ENCODE results near the gene SRBD1.

The SRBD1 gene

DNA sequence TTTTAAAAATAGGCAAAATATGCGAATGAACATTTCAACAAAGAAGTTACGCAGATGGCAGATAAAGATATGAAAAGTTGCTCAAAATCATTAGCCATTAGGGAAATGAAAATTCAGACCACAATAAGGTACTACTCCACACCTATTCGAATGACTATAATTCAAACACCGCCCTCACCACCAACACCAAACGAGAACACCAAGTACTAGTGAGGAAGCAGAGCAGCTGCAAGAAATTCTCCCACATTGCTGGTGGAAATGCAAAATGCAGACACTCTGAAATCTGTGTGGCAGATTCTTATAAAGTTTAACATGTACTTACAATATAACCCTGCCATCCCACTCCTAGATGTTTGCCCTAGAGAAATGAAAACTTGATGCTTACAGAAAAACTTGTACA lies 23.2 kb upstream of the SRBD1 start:
- no peak for DNase-seq

DNA sequence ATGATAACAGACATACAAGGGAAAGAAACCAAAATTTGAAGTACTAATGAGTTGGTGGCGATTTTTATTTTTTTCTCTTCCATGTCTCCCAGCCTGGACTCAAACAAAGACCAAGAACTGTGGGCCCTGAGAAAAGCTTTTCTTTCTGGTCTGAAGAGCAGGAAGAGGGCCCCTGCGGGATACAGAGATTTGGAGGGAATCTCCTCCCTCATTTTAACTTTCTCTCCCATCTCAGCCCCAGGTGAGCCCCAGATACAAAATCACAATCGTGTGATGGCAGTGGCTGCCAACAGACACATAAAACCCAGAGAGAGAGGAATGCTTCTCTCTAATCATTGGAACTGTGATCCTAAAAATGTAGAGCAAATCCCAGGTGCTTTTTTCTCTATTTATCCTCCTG lies 20.9 kb upstream of the SRBD1 start:
- DNase-seq: no peak

DNA sequence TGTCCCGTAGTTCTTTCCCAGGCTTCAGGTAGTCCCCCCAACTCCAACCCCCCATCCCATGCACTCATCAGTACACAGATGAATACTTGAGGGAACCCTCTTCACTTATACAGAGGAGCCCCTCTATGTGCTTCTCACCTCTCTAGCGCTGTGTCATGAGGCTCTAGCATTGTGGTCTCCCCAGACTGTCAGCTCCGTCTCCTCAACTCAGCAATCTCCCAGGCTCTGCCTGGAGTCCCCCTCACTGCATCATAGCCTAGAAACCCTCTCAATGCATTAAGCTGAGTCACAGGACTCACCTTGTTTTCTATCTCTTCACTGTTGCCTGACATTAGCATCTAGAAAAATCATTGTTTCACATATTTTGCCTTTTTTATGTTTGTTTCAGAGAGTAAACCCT lies 20.3 kb upstream of the SRBD1 start:
- no peak for DNase-seq

DNA sequence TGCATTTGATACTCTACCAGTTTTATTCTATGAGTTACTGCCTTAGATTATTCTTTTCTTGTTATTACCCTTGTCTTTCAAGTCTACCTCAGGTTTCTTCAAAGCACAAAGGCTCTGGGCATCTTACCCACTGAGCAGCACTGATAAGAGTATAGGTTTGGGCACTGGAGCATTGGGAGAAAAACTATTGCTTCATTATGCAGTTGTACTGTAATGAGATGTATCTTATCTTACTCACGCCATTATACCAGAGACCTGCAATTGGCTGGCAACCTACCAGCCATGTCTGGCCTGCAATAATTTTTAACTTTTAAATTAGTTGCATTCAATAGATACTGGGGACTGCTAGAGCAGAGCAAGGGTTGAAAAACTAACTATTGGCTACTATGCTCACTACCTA lies 18.9 kb upstream of the SRBD1 start:
- no peak for DNase-seq

DNA sequence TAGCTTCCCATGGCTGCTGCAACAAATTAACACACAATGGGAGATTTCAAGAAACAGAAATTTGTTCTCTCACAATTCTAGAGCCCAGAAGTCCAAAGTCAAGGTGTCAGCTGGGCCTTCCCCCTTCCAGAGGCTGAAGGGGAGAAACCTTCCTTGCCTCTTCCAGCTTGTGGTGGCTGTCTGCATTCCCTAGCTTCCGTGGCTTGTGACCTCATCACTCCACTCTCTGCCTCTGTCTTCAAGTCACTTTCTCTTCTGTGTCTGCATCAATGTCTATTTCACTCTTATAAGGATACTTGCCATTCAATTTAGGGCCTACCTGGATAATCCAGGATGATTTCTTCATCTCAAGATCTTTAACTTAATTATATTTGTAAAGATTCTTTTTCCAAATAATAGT lies 16.8 kb upstream of the SRBD1 start:
- DNase-seq: no peak

DNA sequence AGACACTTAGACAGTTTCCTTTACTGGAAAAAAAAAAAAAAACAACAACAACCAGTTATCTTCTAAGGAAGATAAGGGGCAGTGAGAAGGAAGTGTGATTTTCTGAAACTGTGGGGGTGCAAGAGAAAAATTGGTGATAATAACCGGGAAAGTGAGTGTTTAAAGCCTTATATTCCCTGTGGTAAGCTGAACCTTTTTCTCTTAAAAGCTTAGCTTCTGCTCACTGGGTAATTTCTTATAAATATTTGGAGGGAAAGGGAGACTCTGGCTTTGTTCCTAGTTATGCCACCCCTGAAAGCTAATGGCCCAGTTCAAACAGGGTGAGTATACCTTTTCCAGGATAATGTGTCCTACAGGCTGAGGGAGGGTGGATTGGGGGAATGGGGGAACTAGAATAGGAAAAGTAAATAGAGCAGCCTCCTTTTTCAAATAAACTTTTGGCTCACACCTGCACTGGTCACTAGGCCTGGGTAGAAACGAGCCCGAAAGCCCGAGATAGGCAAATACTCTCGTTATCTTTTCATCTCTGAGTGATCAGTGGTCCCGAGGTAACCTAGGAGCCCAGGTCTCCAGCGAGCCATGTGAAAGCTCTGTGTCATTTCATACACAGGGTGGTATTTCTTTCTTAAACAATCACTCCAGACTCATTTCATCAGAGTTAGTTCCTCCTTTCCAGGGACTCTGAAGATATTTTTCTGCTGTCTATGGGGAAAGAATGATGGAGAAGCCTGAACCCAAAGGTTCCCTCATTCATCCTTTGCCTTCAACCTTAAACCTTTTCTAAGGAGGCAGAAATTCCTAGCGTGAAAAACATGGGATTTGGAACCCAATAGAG lies 15.5 kb upstream of the SRBD1 start:
- DNase-seq: no peak

DNA sequence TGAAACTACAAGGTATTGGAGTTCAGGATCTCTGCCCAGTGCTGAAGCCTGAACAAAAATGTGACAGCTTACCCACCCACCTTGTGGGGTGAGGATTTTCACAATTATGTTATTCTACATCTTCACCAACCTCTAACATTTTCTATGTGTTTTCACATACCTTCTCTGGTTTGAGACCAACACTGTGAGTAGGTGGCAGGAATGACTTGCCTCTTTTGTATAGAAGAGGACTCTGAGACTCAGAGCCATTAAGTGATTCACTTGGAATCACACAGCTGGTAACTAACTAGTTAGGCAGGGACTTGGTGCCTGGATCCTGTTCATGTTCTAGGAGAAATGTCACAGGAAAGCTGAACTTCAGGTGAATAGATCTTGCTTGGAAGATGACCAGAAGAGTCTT lies 14.8 kb upstream of the SRBD1 start:
- no peak for DNase-seq

DNA sequence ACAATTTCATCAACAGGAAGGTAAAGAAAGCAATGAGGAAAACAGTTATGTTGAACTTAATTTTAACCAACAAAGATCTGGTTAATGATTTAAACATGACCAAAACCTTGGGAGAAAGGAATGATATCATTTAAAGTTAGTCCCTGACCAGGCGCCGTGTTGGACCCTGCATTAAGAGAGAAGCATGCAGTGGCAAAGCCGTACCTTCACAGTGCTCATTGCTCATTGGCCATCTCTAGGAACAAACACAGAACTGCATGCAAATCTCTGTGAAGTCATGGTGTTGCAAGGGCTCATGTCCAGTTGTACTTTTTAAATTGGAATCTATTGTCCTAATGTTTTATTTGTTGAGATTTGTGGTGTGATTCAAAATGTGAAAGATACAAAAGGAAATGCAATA lies 12.0 kb upstream of the SRBD1 start:
- DNase-seq: no peak

DNA sequence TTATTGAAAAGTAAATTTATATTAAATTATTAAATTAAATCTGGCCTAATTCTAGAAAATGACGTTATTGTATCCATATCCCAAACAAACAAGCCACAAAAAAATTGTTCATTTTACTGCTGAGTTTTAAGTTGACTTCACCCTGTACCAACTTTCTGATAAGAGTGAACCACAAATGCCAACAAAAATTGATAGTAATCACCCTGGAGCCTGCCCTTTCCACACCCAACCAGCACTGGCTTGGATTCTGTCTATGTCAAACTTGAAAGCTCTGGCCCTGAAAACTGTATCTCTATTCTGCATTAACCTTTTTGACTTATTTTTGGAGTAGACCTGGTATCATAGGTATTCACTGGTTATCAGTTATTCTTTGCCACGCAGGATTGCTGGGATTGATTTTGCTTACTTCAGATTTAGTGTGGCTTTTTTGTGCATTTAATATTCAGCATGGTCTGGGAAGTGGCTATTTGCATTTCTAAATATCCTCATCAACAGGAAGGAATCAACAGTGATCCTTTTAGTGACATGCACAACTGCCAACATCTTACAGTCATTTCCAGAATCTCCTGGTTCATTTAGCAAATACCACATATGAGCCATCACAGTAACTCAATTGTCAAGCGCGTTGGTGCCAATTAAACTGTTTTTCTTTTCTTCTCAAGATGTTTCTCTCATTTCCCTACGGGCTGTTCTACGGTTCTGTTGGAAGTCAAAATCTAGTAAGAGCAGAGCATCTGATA lies 11.4 kb upstream of the SRBD1 start:
- DNase-seq: no peak

DNA sequence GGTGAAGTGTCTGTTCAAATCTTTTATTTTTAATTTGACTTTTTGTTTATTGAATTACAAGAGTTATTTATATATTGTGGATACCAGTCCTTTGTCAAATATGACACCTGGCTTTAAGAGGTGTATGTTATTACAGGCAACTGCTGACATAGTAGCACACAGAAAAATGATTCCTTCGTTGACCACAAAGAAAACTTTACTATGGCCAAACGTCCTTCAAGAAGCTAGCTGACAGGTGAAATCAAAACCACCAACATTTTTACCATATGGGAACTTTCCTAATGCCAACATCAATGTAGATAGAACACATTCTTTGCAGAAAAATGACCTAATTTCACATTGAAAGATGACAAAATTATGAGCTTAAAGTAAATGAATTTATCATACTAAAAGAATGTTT lies 6.4 kb upstream of the SRBD1 start:
- DNase-seq: no peak

DNA sequence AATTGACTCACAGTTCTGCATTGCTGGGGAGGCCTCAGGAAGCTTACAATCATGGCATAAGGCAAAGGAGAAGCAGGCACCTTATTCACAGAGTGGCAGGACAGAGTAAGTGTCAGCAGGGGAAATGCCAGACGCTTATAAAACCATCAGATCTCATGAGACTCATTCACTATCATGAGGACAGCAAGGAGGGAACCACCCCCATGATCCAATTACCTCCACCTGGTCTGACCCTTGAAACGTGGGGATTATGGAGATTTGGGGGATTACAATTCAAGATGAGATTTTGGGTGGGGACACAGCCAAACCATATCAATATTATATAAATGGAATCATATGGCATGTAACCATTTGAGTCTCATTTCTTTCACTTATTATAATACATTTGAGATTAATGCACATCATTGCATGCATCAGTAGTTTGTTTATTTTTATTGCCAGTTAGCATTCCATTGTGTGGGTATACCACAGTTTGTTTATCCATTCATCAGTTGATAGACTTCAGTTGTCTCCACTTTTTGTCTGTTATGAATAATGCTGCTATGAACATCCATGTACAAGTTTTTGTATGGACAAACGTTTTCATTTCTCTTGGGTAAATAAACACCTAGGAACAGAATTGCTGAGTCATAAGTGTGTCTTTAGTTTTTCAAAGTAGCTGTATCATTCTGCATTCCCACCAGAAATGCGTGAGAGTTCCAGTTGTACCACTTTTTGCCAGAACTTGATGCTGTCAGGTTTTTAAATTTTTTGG lies 5.8 kb upstream of the SRBD1 start:
- DNase-seq: no peak

DNA sequence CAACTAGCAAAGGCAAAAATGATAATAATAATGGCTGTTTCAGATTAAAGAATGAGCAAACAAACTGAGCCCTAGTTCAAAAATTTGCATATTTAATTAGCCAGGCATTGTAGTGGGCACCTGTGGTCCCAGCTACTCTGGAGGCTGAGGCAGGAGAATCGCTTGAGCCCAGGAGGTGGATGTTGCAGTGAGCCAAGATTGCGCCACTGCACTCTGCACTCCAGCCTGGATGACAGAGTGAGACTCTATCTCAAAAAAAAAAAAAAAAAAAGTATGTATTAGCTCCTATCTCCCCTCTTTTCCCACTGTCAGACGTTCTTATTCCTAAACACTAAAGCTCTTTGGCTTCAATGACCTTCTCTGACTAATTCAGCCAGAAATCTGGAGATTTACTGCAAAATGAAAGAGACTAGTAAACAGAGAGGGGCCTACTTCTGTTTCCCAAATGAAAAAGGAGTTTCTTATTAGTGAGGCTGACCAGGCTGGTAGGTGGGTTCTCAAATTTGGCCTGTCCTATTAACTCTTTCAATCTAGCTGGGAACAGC lies 3.9 kb upstream of the SRBD1 start:
- no peak for DNase-seq

DNA sequence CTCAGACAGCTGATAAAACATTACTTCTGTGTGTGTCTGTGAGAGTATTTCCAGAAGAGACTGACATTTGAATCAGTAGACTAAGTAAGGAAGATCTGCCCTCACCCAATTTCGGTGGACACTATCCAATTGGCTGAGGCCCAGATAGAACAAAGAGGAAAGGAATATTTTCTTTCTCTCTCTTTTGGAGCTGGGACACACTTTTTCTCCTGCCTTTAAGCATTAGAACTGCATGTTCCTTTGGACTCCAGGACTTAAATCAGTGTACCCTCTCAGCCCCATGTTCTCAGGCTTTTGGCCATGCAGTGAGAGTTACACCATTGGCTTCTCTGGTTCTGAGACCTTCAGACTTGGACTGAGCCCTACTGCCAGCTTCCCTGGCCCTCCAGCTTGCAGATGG lies 3.3 kb upstream of the SRBD1 start:
- DNase-seq: no peak

DNA sequence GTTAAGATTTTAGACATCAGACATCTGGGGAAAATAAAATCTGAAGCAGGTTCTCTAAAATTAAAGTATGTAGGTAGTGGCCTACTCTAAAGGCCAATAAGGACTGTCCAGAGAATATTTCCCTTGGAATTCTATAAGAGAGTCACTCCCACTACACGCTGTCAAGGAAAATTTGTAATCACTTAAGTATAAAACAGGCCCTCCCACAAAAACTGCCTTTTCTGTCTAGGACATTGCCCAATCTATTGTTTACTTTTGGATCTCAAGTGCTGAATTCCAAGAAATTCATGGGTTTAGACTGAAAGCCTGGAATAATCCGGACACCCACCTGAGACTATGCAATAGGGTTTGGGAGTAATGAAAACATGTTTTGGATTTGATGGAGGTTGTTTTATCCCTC lies 1.7 kb upstream of the SRBD1 start:
- no peak for DNase-seq

DNA sequence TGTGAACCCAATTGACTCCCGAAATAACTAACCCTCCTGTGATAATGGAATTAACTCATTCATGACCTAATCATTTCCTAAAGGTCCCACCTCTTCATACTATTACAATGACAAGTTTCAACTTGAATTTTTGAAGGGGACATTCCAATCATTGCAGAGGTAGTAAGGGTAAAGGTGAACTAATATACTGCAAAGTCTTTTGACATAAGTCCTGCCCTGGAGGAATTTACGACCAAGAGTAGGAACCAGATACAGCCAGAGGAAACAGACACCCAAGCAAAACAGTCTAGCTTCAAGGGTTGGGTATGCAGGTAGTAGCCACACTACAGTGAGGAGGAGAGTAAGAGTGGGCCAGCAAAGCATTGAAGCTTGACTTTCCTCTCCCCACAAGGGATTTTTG lies 1.2 kb upstream of the SRBD1 start:
- no peak for DNase-seq

DNA sequence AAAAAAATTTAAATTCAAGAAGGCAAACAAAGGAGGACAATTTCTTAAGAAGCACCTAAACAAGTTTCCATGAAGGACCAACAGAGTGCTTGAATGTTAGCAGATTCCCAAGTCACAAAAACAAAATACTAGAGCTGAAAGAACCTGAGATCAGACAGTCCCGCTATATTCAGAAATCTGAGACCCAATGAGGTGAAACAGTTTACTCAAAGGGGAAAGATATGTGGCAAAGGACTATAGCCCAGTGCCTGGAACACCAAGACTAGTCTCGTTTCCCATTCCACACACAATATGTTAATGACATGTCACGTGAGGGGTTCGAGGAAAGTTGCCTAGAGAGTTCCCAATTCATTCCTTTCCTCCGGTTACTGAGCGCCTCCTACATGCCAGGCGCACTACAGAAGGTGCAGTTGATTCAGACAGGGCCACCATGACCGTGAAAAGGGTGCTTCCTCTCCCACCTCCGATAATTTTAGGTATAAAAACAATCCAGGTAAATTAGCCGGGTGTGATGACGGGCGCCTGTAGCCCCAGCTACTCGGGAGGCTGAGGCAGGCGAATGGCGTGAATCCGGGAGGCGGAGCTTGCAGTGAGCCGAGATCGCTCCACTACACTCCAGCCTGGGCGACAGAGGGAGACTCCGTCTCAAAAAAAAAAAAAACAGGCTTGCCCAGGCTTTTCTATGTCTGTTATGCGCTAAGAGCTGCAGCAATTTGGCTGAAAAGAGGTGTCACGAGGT lies 617 bp downstream of the SRBD1 start:
- DNase-seq: peak; percentile 54

DNA sequence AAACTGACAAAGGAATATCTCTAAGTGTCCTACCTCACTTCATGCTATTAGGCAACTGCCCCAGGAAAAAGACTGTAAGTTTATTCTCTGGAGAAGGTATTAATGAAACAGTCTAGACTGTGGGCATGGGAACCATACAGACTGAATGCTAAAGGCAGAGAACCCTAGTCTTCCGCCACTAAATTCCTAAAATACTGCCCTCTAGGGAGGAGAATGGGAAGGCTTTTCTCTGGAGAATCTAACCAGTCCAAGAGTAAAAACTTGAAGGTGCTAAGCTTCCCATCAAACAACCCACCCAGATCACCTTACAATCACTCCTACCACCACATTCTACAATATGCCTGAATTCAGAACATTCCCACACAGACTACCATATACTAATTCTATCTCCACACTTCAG lies 3.4 kb downstream of the SRBD1 start:
- DNase-seq: no peak

DNA sequence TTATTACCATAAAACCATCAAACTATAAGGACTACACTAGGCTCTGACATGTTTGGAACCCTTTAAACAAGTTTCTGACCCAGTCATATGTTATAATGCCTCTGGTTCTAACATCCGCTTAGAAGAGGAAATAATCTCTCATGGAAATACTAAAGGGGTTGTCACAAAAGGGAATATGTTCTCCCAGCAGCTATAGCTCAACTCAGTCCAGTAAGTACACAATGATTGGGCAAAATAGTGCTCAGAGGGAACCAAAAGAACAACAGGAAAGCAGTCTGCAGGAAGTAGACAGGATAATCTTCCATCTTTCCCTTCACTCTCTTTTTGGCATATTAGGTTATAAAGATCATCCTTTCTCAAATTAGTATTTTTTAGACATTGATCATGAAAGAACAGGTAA lies 4.3 kb downstream of the SRBD1 start:
- no peak for DNase-seq

DNA sequence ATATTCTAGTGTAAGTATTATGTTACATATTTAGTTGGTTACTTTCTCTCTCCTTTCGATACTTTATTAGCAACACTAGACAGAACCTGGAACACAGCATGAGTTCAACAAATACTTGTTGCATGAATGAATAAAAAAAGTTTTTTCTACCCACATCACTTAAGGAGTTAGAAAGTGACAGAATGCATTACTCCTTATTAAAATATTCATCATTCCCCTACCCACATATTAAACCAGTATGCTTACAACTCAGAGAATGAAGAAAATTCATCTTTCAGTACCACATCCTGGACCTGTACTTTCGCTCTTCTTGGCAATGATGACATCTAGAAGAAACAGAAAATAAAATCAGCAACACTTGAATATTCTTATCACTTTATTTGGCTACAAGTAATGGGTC lies 6.0 kb downstream of the SRBD1 start:
- DNase-seq: no peak

DNA sequence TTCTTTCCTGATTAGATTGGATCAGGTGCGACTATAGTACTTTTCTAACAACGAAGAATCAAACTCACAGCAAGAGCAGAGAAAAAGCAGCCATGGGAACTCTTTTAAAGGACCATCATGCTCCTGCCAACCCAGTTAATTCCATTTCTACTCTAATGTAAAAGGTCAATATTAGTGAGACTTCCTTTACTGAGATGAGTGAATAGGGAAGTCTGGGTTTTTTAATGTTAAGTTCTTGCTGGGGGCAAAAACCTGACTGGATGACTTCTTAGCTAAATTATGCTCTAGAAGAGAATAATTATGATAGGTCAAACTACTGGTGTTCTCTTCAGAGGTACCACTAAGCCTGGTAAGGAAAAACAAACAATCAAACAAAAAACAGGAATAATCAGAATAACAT lies 8.4 kb downstream of the SRBD1 start:
- no peak for DNase-seq

DNA sequence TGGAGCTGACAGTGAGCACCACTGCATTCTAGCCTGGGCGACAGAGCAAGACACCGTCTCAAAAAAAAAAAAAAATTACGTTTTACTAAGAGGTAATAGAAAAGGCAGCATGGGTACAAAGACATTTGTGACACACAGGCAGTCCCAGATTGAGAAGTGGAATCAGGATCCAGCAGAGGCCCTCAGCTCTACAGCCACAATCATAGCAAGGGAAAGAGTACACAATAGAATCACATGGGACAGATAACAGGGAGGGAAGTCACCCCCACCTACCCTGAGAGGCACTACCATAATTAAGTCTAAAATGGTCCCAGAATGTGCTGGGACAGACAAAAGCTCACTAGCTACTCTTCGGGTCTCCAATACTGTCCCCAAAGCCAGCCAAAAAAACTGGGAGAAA lies 12.5 kb downstream of the SRBD1 start:
- no peak for DNase-seq

DNA sequence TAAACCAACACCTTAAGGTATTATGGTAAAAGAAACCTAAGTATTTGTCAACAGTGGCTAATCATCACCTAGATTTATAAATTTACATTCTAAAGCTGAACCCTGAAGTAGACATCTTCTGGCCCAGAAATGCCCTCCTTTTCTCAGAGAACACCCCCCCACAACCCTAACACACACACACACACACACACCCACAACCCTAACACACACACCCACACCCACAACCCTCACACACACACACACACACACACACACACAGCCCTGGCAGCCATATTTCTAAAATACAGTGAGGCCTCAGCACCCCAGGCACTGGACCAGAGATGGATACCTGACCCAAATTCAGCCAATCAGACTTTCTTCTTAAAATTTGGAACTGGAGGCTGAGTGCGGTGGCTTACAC lies 14.3 kb downstream of the SRBD1 start:
- no peak for DNase-seq
